SU-DHL-6 (cell line): ENCODE results near the gene GYPA.

Source experiments
- CTCF ChIP-seq: fragments of 200-600 bp; sonication (generic); IDR thresholded peaks from one replicate; pipeline ENCODE4 v1.5.1; 2017; ENCODE audit warnings: antibody characterized with exemption, mild to moderate bottlenecking, low read length, moderate library complexity; ENCODE audit not compliant: insufficient read depth, poor library complexity, severe bottlenecking
- EZH2phosphoT487 ChIP-seq: fragments of 200-600 bp; sonication (generic), shearing (Covaris generic); conservative IDR thresholded peaks from 2 replicates; pipeline ENCODE4 v1.6.1; 2018; ENCODE audit warnings: mild to moderate bottlenecking, antibody characterized with exemption, low read length, moderate library complexity, mixed read lengths

- no peak for TF ChIP-seq CTCF
- TF ChIP-seq EZH2phosphoT487: no peak
These were observed 27.0 kb downstream of the GYPA start for GRCh38 chr4:144113546-144113945.
